Upper lobe of right lung (tissue), 1 donor: ENCODE measurements around the gene NIN. TPM values are rescaled to one million over a fixed set of nuclear protein-coding genes. Genes with fewer than 3 reads are reported as not detected.

Experiments used
- ATAC-seq: fragments of 200-7000 bp; cut with Tn5 transposase; one replicate; pipeline ENCODE4 v1.9.1; 2020; ENCODE audit warnings: mild to moderate bottlenecking, moderate library complexity
- DNase-seq: peaks from one replicate; pipeline ENCODE4 v3.0.0-alpha.2; 2020
- H3K27ac ChIP-seq: fragments of 200-600 bp; one replicate; pipeline ENCODE4 v1.8.0; 2022
- H3K27me3 ChIP-seq: fragments of 200-600 bp; one replicate; pipeline ENCODE4 v1.8.0; 2022; ENCODE audit warnings: mild to moderate bottlenecking
- H3K36me3 ChIP-seq: fragments of 200-600 bp; one replicate; pipeline ENCODE4 v1.8.0; 2022
- H3K4me1 ChIP-seq: fragments of 200-600 bp; one replicate; pipeline ENCODE4 v1.8.0; 2022
- H3K4me3 ChIP-seq: fragments of 200-600 bp; one replicate; pipeline ENCODE4 v1.8.0; 2022; ENCODE audit warnings: mild to moderate bottlenecking
- H3K9me3 ChIP-seq: fragments of 200-600 bp; one replicate; pipeline ENCODE4 v1.8.0; 2022
- intact Hi-C: fragments of 100-400 bp; cut with DNase I; formaldehyde crosslinking; loops from one replicate; pipeline ENCODE4 v1.11.0; 2022
- total RNA-seq: library from RNA; stranded (reverse); fragmentation: NEBNext Ultra II Directional; extraction: Animal tissue kit (Norgen Biotek cat#: 25700); gene quantifications from one replicate; pipeline ENCODE4 v1.2.1, GENCODE V29; 2021
- TF ChIP-seq, protein P1 (sequence below): fragments of 200-600 bp; IDR thresholded peaks from one replicate; pipeline ENCODE4 v1.8.0; 2022; ENCODE audit warnings: antibody characterized with exemption
- donor health status: DM: no; HTN: yes; CAD: no; lungs with severe emphysema.

NIN gene
- total RNA-seq, 1 donor from 2014 or later: 37.5 TPM

GRCh38 chr14:50826681-50827080, 4.3 kb downstream of the NIN start:
- H3K27ac ChIP-seq: no peak overlapping the region
- no peaks in the 10 kb centered on the region for H3K9me3 ChIP-seq
- peaks cover 27% of the 10 kb centered on the region for H3K4me1 ChIP-seq
- DNase-seq (no peak), ATAC-seq (no peak)
- H3K4me3 ChIP-seq: no peak overlapping the region
- intact Hi-C loops: no loop called here
- TF ChIP-seq, protein P1, sequence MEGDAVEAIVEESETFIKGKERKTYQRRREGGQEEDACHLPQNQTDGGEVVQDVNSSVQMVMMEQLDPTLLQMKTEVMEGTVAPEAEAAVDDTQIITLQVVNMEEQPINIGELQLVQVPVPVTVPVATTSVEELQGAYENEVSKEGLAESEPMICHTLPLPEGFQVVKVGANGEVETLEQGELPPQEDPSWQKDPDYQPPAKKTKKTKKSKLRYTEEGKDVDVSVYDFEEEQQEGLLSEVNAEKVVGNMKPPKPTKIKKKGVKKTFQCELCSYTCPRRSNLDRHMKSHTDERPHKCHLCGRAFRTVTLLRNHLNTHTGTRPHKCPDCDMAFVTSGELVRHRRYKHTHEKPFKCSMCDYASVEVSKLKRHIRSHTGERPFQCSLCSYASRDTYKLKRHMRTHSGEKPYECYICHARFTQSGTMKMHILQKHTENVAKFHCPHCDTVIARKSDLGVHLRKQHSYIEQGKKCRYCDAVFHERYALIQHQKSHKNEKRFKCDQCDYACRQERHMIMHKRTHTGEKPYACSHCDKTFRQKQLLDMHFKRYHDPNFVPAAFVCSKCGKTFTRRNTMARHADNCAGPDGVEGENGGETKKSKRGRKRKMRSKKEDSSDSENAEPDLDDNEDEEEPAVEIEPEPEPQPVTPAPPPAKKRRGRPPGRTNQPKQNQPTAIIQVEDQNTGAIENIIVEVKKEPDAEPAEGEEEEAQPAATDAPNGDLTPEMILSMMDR: no peak
- no peaks in the 10 kb centered on the region for H3K36me3 ChIP-seq
- no peaks in the 10 kb centered on the region for H3K27me3 ChIP-seq

DNA sequence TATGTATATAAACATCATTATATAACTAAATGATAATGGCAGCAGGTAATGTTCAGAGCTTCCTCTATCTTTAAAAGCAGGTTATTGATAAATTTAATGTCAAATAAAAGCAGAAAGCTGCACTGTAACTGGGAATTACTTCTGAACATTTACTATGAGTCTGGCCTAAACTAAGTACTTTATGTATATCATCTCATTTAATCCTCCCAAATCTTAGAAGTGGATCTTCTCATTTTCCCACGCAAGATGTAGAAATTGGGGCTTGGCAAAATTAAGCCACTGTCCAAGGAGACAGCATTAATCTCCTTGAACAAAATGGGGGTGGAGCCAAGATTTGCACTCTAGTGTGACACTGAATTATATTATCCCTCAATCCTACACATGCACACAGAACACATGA, 5.7 kb downstream of the NIN start:
- Histone ChIP-seq H3K9me3 (no peaks in the 10 kb centered on the region), H3K4me3 (no peak overlapping the region), H3K27ac (no peak overlapping the region), H3K4me1 (peaks cover 35% of the 10 kb centered on the region), H3K27me3 (no peaks in the 10 kb centered on the region), H3K36me3 (no peaks in the 10 kb centered on the region)
- intact Hi-C loops: no loop called here
- DNase-seq (no peak), ATAC-seq (no peak)
- TF ChIP-seq, protein P1: no peak

DNA sequence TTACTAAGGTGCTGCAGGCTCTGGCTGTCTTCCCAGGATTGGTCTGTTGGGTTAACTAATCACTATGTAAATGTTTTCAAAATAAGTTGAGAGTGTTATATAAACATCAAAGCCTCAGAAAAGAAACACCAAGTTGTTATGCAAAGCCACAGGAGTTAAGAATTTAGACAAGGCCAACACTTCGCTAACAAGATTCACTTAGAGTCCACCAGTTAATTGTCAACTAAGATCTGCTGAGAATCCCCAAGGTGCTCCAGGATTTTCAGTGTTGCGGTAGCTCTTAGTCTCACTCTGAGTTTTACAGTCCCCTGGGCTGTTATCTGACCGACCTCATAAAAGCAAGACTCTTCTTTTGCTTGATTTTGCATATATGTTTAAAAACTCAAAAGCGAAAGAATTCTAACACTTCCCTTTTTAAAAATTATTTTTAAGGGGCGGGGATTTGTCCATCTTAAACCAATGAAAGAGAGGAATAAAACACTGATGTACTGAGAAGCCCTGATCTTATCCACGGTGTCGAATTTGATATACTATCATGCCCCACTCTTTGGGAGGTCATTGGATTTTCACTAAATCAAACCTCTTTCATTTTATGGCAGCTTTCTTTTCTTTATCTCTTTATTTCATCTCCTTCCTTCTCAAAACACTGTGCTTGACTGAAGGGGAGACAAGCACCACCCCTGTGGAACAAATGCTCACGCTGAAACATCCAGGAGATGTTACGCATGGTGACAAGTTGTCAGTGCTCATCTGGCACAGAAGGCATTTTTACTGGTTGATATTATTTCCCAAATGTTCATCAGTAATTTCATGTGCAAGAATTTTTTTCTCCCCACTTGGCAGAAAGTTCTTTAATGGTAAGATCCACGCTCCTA, 7.0 kb downstream of the NIN start:
- no peaks in the 10 kb centered on the region for H3K36me3 ChIP-seq
- ATAC-seq (no peak), DNase-seq (no peak)
- H3K9me3 ChIP-seq: no peaks in the 10 kb centered on the region
- no peak overlapping the region for H3K27ac ChIP-seq
- intact Hi-C loops: no loop called here
- H3K4me3 ChIP-seq: no peak overlapping the region
- H3K4me1 ChIP-seq: peaks cover 26% of the 10 kb centered on the region
- no peaks in the 10 kb centered on the region for H3K27me3 ChIP-seq
- TF ChIP-seq, protein P1: no peak

GRCh38 chr14:50823051-50823761, 7.8 kb downstream of the NIN start:
- ATAC-seq: no peak

GRCh38 chr14:50822501-50823042, 8.4 kb downstream of the NIN start:
- TF ChIP-seq, protein P1: no peak
- ATAC-seq (peak; percentile 29), DNase-seq (no peak)
- Histone ChIP-seq H3K27me3 (no peaks in the 10 kb centered on the region), H3K4me3 (no peak overlapping the region), H3K9me3 (no peaks in the 10 kb centered on the region), H3K27ac (no peak overlapping the region), H3K4me1 (peaks cover 19% of the 10 kb centered on the region), H3K36me3 (no peaks in the 10 kb centered on the region)
- intact Hi-C loops: no loop called here

More at GRCh38 chr14:50823051-50823761, 7.8 kb downstream of the NIN start:
- H3K27me3 ChIP-seq: no peaks in the 10 kb centered on the region
- TF ChIP-seq, protein P1: no peak
- H3K27ac ChIP-seq: no peak overlapping the region
- H3K4me3 ChIP-seq: no peak overlapping the region
- H3K4me1 ChIP-seq: peaks cover 22% of the 10 kb centered on the region
- intact Hi-C loops: no loop called here
- no peaks in the 10 kb centered on the region for H3K9me3 ChIP-seq
- DNase-seq: no peak
- no peaks in the 10 kb centered on the region for H3K36me3 ChIP-seq
